HepG2 (cell line): Measurements from ENCODE around the gene PMIS2. TPM values are rescaled to one million over a fixed set of nuclear protein-coding genes. Genes with fewer than 3 reads are reported as not detected.

Source experiments
- AGO2 ChIP-seq: fragments of 200-400 bp; formaldehyde crosslinking; optimal IDR thresholded peaks from 2 replicates; pipeline ENCODE3; 2017; ENCODE audit warnings: mild to moderate bottlenecking, low read depth, low read length, moderate library complexity
- ATF2 ChIP-seq: sonication (generic); formaldehyde crosslinking; IDR thresholded peaks from 2 replicates; pipeline ENCODE4 v1.4.0; 2020; ENCODE audit warnings: missing genetic modification reagents
- DR1 ChIP-seq: sonication (generic); formaldehyde crosslinking; IDR thresholded peaks from 2 replicates; pipeline ENCODE4 v1.8.0; 2021; ENCODE audit warnings: mild to moderate bottlenecking, missing genetic modification reagents, inconsistent platforms
- ETV5 ChIP-seq: IDR thresholded peaks from 2 replicates; pipeline ENCODE4 v1.6.1; 2018; ENCODE audit warnings: missing biosample characterization, missing genetic modification reagents, inconsistent platforms, borderline replicate concordance
- FOXA3 ChIP-seq: IDR thresholded peaks from 2 replicates; pipeline ENCODE4 v1.6.1; 2016; ENCODE audit warnings: missing genetic modification reagents, missing compliant biosample characterization
- FOXK2 ChIP-seq: fragments of 450-650 bp; IDR thresholded peaks from 2 replicates; pipeline ENCODE4 v1.6.1; 2016
- IKZF5 ChIP-seq: IDR thresholded peaks from 2 replicates; pipeline ENCODE4 v1.6.1; 2018; ENCODE audit warnings: missing genetic modification reagents, mild to moderate bottlenecking, missing compliant biosample characterization
- NCOA1 ChIP-seq: sonication (generic); formaldehyde crosslinking; IDR thresholded peaks from 2 replicates; pipeline ENCODE4 v1.9.0; 2021; ENCODE audit warnings: missing genetic modification reagents
- NFE2L1 ChIP-seq: sonication (generic); formaldehyde crosslinking; IDR thresholded peaks from 2 replicates; pipeline ENCODE4 v1.4.0; 2020; ENCODE audit warnings: missing genetic modification reagents, mild to moderate bottlenecking, borderline replicate concordance
- RARG ChIP-seq: sonication (generic); formaldehyde crosslinking; IDR thresholded peaks from 2 replicates; pipeline ENCODE4 v1.4.0; 2020; ENCODE audit warnings: low read depth, mild to moderate bottlenecking, missing genetic modification reagents
- SNAI1 ChIP-seq: sonication (generic); formaldehyde crosslinking; IDR thresholded peaks from 2 replicates; pipeline ENCODE4 v1.5.0; 2020; ENCODE audit warnings: mild to moderate bottlenecking, missing genetic modification reagents, borderline replicate concordance
- THAP11 ChIP-seq: IDR thresholded peaks from 2 replicates; pipeline ENCODE4 v1.6.1; 2016; ENCODE audit warnings: missing biosample characterization, missing genetic modification reagents
- TRAFD1 ChIP-seq: sonication (generic); formaldehyde crosslinking; IDR thresholded peaks from 2 replicates; pipeline ENCODE4 v1.5.1; 2020; ENCODE audit warnings: missing genetic modification reagents, mild to moderate bottlenecking, borderline replicate concordance
- U2AF1 ChIP-seq: fragments of 200-400 bp; formaldehyde crosslinking; optimal IDR thresholded peaks from 2 replicates; pipeline ENCODE3; 2017; ENCODE audit warnings: mild to moderate bottlenecking, low read depth, low read length
- ZC3H4 ChIP-seq: sonication (generic); formaldehyde crosslinking; IDR thresholded peaks from 2 replicates; pipeline ENCODE4 v1.4.0; 2020; ENCODE audit warnings: missing genetic modification reagents, borderline replicate concordance
- ZNF251 ChIP-seq: sonication (generic); formaldehyde crosslinking; IDR thresholded peaks from 2 replicates; pipeline ENCODE4 v1.9.0; 2021; ENCODE audit warnings: mild to moderate bottlenecking, missing genetic modification reagents
- ZNF253 ChIP-seq: sonication (generic); formaldehyde crosslinking; IDR thresholded peaks from 2 replicates; pipeline ENCODE4 v1.8.0; 2022; ENCODE audit warnings: mild to moderate bottlenecking, missing genetic modification reagents, borderline replicate concordance
- ZNF513 ChIP-seq: sonication (generic); formaldehyde crosslinking; conservative IDR thresholded peaks from 2 replicates; pipeline ENCODE4 v1.5.0; 2020; ENCODE audit warnings: missing genetic modification reagents
- ZNF552 ChIP-seq: sonication (generic); formaldehyde crosslinking; IDR thresholded peaks from 2 replicates; pipeline ENCODE4 v1.9.0; 2022; ENCODE audit warnings: missing genetic modification reagents, mild to moderate bottlenecking, borderline replicate concordance
- ZNF740 ChIP-seq: sonication (generic); formaldehyde crosslinking; IDR thresholded peaks from 2 replicates; pipeline ENCODE4 v1.4.0; 2020; ENCODE audit warnings: missing genetic modification reagents
- ZNF788 ChIP-seq: sonication (generic); formaldehyde crosslinking; IDR thresholded peaks from 2 replicates; pipeline ENCODE4 v1.5.0; 2020; ENCODE audit warnings: mild to moderate bottlenecking, missing genetic modification reagents, borderline replicate concordance
- ZSCAN9 ChIP-seq: IDR thresholded peaks from 2 replicates; pipeline ENCODE4 v1.6.1; 2016; ENCODE audit warnings: borderline replicate concordance
- polyA plus RNA-seq, 8 experiments: library from polyadenylated mRNA; depleted of rRNA in 3 of 8; stranded (reverse) in 7 of 8; unstranded in 1 of 8; fragments of >200 nt; fragmentation: Illumina TruSeq in 4 of 8; extraction: Trizol in 4 of 8; gene quantifications; 2 replicates each; pipeline versions ENCODE4 v1.2.1 to v1.2.3, GENCODE V29; 2011 to 2016; ENCODE audit warnings: low read depth in 4 of 8, missing spikeins in 1 of 8, mixed read lengths in 1 of 8; ENCODE audit not compliant: insufficient read depth in 1 of 8
- total RNA-seq, 5 experiments: library from RNA; depleted of rRNA; stranded (reverse); fragments of >200 nt; fragmentation: Illumina TruSeq; extraction: Trizol; gene quantifications; 2 replicates each; pipeline ENCODE4 v1.2.3, GENCODE V29; 2016; ENCODE audit warnings: low read depth in 1 of 5

PMIS2 gene
- total and polyA plus RNA-seq, 2 of the 13 experiments (the other 11 are each of a cell fraction or from before 2014, with no cell fraction given): not detected

GRCh38 chr19:35545001-35545854 is 40.7 kb upstream of the PMIS2 start, which contains the start of gene TMEM147 (continued):
- TF ChIP-seq ZNF513 (CRISPR knock-in tag) (no peak), AGO2 (peak; percentile 49), ZSCAN9 (CRISPR knock-in tag) (no peak), FOXA3 (CRISPR knock-in tag) (peak; percentile 37; the same call in 1 of the 2 replicates), ZNF251 (no peak), IKZF5 (peak; percentile 62), ZNF740 (CRISPR knock-in tag) (0 out of 2 replicates have a peak, but pooled peaks have one; percentile 57), FOXK2 (no peak), NFE2L1 (CRISPR knock-in tag) (no peak), RARG (CRISPR knock-in tag) (no peak), ZNF552 (CRISPR knock-in tag) (peak; percentile 71; the same call in 1 of the 2 replicates), ZC3H4 (CRISPR knock-in tag) (no peak), ZNF788 (CRISPR knock-in tag) (peak; percentile 81; the same call in 1 of the 2 replicates), TRAFD1 (CRISPR knock-in tag) (no peak), NCOA1 (CRISPR knock-in tag) (no peak), U2AF1 (no peak), SNAI1 (CRISPR knock-in tag) (no peak), DR1 (CRISPR knock-in tag) (peak; percentile 50; the same call in 1 of the 2 replicates), ATF2 (CRISPR knock-in tag) (peak; percentile 74; the same call in 1 of the 2 replicates), ZNF253 (no peak), THAP11 (CRISPR knock-in tag) (peak; percentile 98), ETV5 (peak; percentile 94)
